ENCODE results near the gene RNF224. TPM values are rescaled to one million over a fixed set of nuclear protein-coding genes. Genes with fewer than 3 reads are reported as not detected.

Gene RNF224
- total RNA-seq, 4 donors from 2014 or later = not detected

- TF ChIP-seq CTCF (IDR thresholded peaks at IDR 0.05; ENCODE audit: low read depth) = no peak
These were observed 806 bp upstream of the RNF224 start for GRCh38 chr9:137226338-137227053.

- TF ChIP-seq CTCF (IDR thresholded peaks at IDR 0.05; ENCODE audit: low read depth) = no peak
These were observed 677 bp downstream of the RNF224 start for GRCh38 chr9:137227853-137228505.

GRCh38 chr9:137228506-137228967, 1.2 kb downstream of the RNF224 start:
- TF ChIP-seq CTCF (IDR thresholded peaks at IDR 0.05; ENCODE audit: low read depth) = no peak

GRCh38 chr9:137228968-137229896, 1.9 kb downstream of the RNF224 start:
- TF ChIP-seq CTCF (IDR thresholded peaks at IDR 0.05; ENCODE audit: low read depth) = no peak

- no peak for TF ChIP-seq CTCF (IDR thresholded peaks at IDR 0.05; ENCODE audit: low read depth)
These were observed 2.8 kb downstream of the RNF224 start for GRCh38 chr9:137229903-137230704.

GRCh38 chr9:137230705-137231371, 3.5 kb downstream of the RNF224 start, which contains the start of gene SLC34A3:
SLC34A3 (plus strand) TSS chr9:137230901; CDS start chr9:137231703, 802 bp downstream.
- no peak for TF ChIP-seq CTCF (IDR thresholded peaks at IDR 0.05; ENCODE audit: low read depth)
